Measurements from ENCODE around the gene DZIP1. TPM values are rescaled to one million over a fixed set of nuclear protein-coding genes. Genes with fewer than 3 reads are reported as not detected.

DZIP1 gene
- total and polyA plus RNA-seq, 2 of the 13 experiments (the other 11 are each of a cell fraction or from before 2014, with no cell fraction given) = 11.0 to 36.7 TPM

- DNase-seq (ENCODE audit: low spot score) (no peak), ATAC-seq (no peak), FAIRE-seq (no peak)
- ChIA-PET CTCF (ENCODE audit: low intra/inter-chr PET ratio, low total read pairs) (no interaction called here), POLR2A (no interaction called here)
- BruUV-seq (replicated peaks) = no TSS peak
- no peaks in the 10 kb centered on the region for H3K4me1 ChIP-seq (ENCODE audit: insufficient read depth, low read length)
- no peaks in the 10 kb centered on the region for H3K9me3 ChIP-seq (ENCODE audit: low read length)
- peaks cover 9 to 36% of the 10 kb centered on the region in 2 experiments; a peak in 4 of 5 replicates for H3K36me3 ChIP-seq (replicated peaks in 1 of 2; ENCODE audit: control insufficient read depth in 1 of 2, insufficient read depth in 2 of 2, low read length in 2 of 2)
- no peaks in the 10 kb centered on the region for H4K20me1 ChIP-seq (ENCODE audit: insufficient read depth, low read length)
- in situ Hi-C loops (cut with HindIII; ENCODE audit: extremely low pct_ligation_motif_present, low pct_unique_long_range_greater_than_20kb) (no loop called here), intact Hi-C loops (cut with micrococcal nuclease; ENCODE audit: unreplicated experiment) (no loop called here)
- TF ChIP-seq ZNF674 (CRISPR knock-in tag; IDR thresholded peaks at IDR 0.05; ENCODE audit: low read depth) (no peak), ZNF530 (CRISPR knock-in tag; IDR thresholded peaks at IDR 0.05; ENCODE audit: low read depth) (no peak), HCFC1 (IDR thresholded peaks at IDR 0.05; ENCODE audit: low read depth, low read length) (no peak), MLLT10 (CRISPR knock-in tag; IDR thresholded peaks at IDR 0.05) (no peak), ZNF18 (CRISPR knock-in tag; IDR thresholded peaks at IDR 0.05; ENCODE audit: insufficient replicate concordance) (no peak), ZNF503 (CRISPR knock-in tag; IDR thresholded peaks at IDR 0.05) (no peak), ZNF891 (CRISPR knock-in tag; IDR thresholded peaks at IDR 0.05) (no peak), RAD21 (CRISPR knock-in tag; IDR thresholded peaks at IDR 0.05) (no peak), ZNF639 (CRISPR knock-in tag; conservative IDR thresholded peaks at IDR 0.05) (no peak), ZNF841 (CRISPR knock-in tag; IDR thresholded peaks at IDR 0.05; ENCODE audit: borderline replicate concordance) (no peak), SP140L (CRISPR knock-in tag; IDR thresholded peaks at IDR 0.05; ENCODE audit: borderline replicate concordance) (no peak), ATF5 (CRISPR knock-in tag; IDR thresholded peaks at IDR 0.05; ENCODE audit: low read depth) (no peak), MIXL1 (CRISPR knock-in tag; IDR thresholded peaks at IDR 0.05) (no peak), JUN (CRISPR knock-in tag; IDR thresholded peaks at IDR 0.05) (no peak), ZNF550 (CRISPR knock-in tag; IDR thresholded peaks at IDR 0.05; ENCODE audit: borderline replicate concordance) (no peak), FOSL2 (CRISPR knock-in tag; IDR thresholded peaks at IDR 0.05) (no peak)
- WGBS (ENCODE audit: low lambda C conversion rate) = 92% methylated on average over 3 of the region's 3 CpGs
- H3K4me3 ChIP-seq (replicated peaks in 1 of 3; ENCODE audit: insufficient read depth in 1 of 3, low read depth in 2 of 3, low read length in 3 of 3) = no peak overlapping the region
- H3K27me3 ChIP-seq (ENCODE audit: control insufficient read depth in 1 of 2, insufficient read depth in 2 of 2, low read length in 2 of 2) = no peaks in the 10 kb centered on the region
- H3K27ac ChIP-seq (ENCODE audit: extremely low read length, insufficient read depth, low read length) = no peak overlapping the region
- H3K4me2 ChIP-seq (ENCODE audit: low read depth, low read length) = no peak overlapping the region
- no peak overlapping the region for H3K9ac ChIP-seq (ENCODE audit: insufficient read depth, low read depth, low read length)
- no peaks in the 10 kb centered on the region for H3K79me2 ChIP-seq (ENCODE audit: insufficient read depth, low read length)
- no peak overlapping the region for H2AFZ ChIP-seq (ENCODE audit: low read length)
Observed at GRCh38 chr13:95588134-95588533, 56.4 kb downstream of the DZIP1 start.

All from HepG2 (cell line).